DND-41 (cell line): Measurements from ENCODE around the gene PRSS37.
"Not testable (repeated sequence)": the region's sequence is repeated elsewhere in the genome, so short reads cannot be mapped to it uniquely, and the experiment has no call there.

Source experiments
- ATAC-seq: fragments of 200-7000 bp; cut with Tn5 transposase; 3 replicates; pipeline ENCODE4 v1.9.1; 2021; ENCODE audit warnings: low read depth; ENCODE audit not compliant: insufficient read depth
- DNase-seq: peaks from one replicate; pipeline ENCODE4 v3.0.0-alpha.2; 2020
- H2AFZ ChIP-seq: 2 replicates; pipeline ENCODE4 v1.6.0; 2012; ENCODE audit warnings: low read depth, low read length
- H3K27ac ChIP-seq: 2 replicates; pipeline ENCODE4 v1.5.1; 2012; ENCODE audit warnings: low read length, inconsistent platforms
- H3K27me3 ChIP-seq: fragments of 200-600 bp; sonication (generic); 2 replicates; pipeline ENCODE4 v1.6.0; 2012; ENCODE audit warnings: low read length, mild to moderate bottlenecking, inconsistent platforms; ENCODE audit not compliant: insufficient read depth, poor library complexity
- H3K36me3 ChIP-seq: 2 replicates; pipeline ENCODE4 v1.5.1; 2012; ENCODE audit warnings: low read length, inconsistent platforms; ENCODE audit not compliant: insufficient read depth
- H3K4me1 ChIP-seq: 2 replicates; pipeline ENCODE4 v1.5.1; 2012; ENCODE audit warnings: mild to moderate bottlenecking, low read length; ENCODE audit not compliant: insufficient read depth
- H3K4me2 ChIP-seq: 2 replicates; pipeline ENCODE4 v1.6.0; 2012; ENCODE audit warnings: mild to moderate bottlenecking, moderate library complexity, low read length, inconsistent platforms; ENCODE audit not compliant: insufficient read depth
- H3K4me3 ChIP-seq, 2 experiments: fragments of 200-600 bp in 1 of 2; shearing (Covaris generic) in 1 of 2; 2 replicates each; pipeline ENCODE4 v1.5.1; 2012 to 2016; ENCODE audit warnings: inconsistent platforms in 2 of 2, low read length in 2 of 2, mild to moderate bottlenecking in 2 of 2, low read depth in 1 of 2, moderate library complexity in 1 of 2
- H3K79me2 ChIP-seq: 2 replicates; pipeline ENCODE4 v1.6.0; 2012; ENCODE audit warnings: low read length, inconsistent platforms; ENCODE audit not compliant: insufficient read depth
- H3K9ac ChIP-seq: 2 replicates; pipeline ENCODE4 v1.6.0; 2012; ENCODE audit warnings: low read depth, mild to moderate bottlenecking, inconsistent platforms, low read length, moderate library complexity
- H3K9me3 ChIP-seq: 2 replicates; pipeline ENCODE4 v1.5.1; 2012; ENCODE audit warnings: low read length, moderate library complexity, mild to moderate bottlenecking, inconsistent platforms; ENCODE audit not compliant: insufficient read depth, severe bottlenecking
- H4K20me1 ChIP-seq: 2 replicates; pipeline ENCODE4 v1.6.0; 2012; ENCODE audit warnings: low read length; ENCODE audit not compliant: insufficient read depth
- EZH2 ChIP-seq: IDR thresholded peaks from 3 replicates; pipeline ENCODE4 v1.6.1; 2012; ENCODE audit warnings: borderline replicate concordance, low read depth, mild to moderate bottlenecking, moderate library complexity, low read length, inconsistent platforms; ENCODE audit not compliant: severe bottlenecking
- TF ChIP-seq, protein P1 (sequence below): IDR thresholded peaks from 2 replicates; pipeline ENCODE4 v1.5.1; 2012; ENCODE audit warnings: borderline replicate concordance, low read length, moderate library complexity, mild to moderate bottlenecking; ENCODE audit not compliant: poor library complexity, severe bottlenecking; ENCODE audit errors: extremely low read depth

PRSS37 gene

DNA sequence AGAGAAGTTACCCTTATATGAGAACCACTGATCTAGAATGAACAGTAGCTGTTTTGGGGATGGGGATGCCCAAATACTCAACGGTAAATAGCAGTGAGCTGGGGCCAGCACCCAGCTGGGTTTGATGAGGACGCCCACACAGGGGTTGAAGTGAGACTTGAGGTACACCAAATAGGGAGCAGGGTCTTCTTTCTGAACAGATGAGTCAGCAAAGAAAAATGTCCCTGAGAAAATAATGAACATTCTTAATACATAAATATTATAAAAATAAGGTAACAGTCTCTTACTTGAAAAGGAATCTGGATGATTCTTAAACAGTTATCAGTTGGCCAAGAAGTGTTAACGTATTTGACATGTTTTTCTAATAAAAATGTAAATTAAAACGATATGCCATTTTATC lies 2.0 kb downstream of the PRSS37 start:
- no peaks in the 10 kb centered on the region for H3K36me3 ChIP-seq
- no peaks in the 10 kb centered on the region for H3K9me3 ChIP-seq
- H3K9ac ChIP-seq: no peak overlapping the region
- H3K4me1 ChIP-seq: no peaks in the 10 kb centered on the region
- no peaks in the 10 kb centered on the region for H3K27me3 ChIP-seq
- no peak for ATAC-seq
- no peaks in the 10 kb centered on the region for H3K79me2 ChIP-seq
- H4K20me1 ChIP-seq: no peaks in the 10 kb centered on the region
- no peak overlapping the region for H3K4me3 ChIP-seq
- no peak overlapping the region for H3K4me2 ChIP-seq
- no peak overlapping the region for H2AFZ ChIP-seq
- no peak for TF ChIP-seq EZH2
- TF ChIP-seq, protein P1, sequence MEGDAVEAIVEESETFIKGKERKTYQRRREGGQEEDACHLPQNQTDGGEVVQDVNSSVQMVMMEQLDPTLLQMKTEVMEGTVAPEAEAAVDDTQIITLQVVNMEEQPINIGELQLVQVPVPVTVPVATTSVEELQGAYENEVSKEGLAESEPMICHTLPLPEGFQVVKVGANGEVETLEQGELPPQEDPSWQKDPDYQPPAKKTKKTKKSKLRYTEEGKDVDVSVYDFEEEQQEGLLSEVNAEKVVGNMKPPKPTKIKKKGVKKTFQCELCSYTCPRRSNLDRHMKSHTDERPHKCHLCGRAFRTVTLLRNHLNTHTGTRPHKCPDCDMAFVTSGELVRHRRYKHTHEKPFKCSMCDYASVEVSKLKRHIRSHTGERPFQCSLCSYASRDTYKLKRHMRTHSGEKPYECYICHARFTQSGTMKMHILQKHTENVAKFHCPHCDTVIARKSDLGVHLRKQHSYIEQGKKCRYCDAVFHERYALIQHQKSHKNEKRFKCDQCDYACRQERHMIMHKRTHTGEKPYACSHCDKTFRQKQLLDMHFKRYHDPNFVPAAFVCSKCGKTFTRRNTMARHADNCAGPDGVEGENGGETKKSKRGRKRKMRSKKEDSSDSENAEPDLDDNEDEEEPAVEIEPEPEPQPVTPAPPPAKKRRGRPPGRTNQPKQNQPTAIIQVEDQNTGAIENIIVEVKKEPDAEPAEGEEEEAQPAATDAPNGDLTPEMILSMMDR: no peak
- no peak for DNase-seq
- no peak overlapping the region for H3K27ac ChIP-seq

DNA sequence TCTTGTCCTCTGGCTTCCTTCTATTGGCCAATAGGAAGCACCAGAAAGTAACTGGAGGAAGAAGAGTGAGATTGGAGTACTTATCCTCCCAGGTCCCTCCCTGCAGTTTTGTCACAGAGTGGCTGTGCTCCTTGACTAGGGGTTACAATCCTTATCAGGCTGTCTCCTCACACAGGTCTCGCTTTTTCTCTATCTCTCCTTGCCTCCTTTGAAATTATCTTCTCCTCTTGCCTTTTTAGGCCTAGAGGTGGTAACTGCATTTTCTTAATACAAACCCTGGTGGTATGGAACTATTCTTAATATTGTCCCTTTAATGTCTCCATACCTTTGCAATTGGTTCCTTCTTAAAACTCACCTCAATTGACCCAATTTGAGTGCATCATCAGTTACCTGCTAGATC lies 2.7 kb downstream of the PRSS37 start:
- Histone ChIP-seq H3K9me3 (no peaks in the 10 kb centered on the region), H3K27ac (no peak overlapping the region), H2AFZ (no peak overlapping the region), H3K36me3 (no peaks in the 10 kb centered on the region), H3K9ac (no peak overlapping the region), H3K4me2 (no peak overlapping the region), H3K4me1 (no peaks in the 10 kb centered on the region), H3K4me3 (no peak overlapping the region), H4K20me1 (no peaks in the 10 kb centered on the region), H3K79me2 (no peaks in the 10 kb centered on the region), H3K27me3 (no peaks in the 10 kb centered on the region)
- ATAC-seq (no peak), DNase-seq (no peak)
- TF ChIP-seq, protein P1: no peak
- TF ChIP-seq EZH2: no peak

DNA sequence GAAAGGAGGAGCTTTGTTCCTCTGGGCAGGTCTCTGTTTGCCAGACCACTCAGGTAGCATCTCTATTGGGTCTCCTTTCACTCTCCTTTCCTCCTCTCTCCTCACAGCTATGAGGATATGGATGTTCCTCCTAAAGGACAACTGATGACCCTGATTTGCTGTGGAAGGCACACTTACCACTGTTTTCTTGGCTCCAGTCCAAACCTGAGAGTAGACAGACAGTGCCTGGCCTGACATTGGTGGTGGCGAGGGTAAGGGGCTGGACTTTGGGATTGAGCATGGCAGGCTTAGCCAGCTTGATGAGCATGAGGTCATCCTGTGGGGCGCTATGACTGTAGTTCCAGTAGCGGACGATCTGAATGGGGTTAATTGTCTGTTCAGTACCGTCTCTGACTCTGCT lies 3.6 kb downstream of the PRSS37 start:
- Histone ChIP-seq H4K20me1 (no peaks in the 10 kb centered on the region), H3K4me3 (no peak overlapping the region), H3K27me3 (no peaks in the 10 kb centered on the region), H3K79me2 (no peaks in the 10 kb centered on the region), H3K27ac (no peak overlapping the region), H3K36me3 (no peaks in the 10 kb centered on the region), H2AFZ (no peak overlapping the region), H3K4me1 (no peaks in the 10 kb centered on the region), H3K9ac (no peak overlapping the region), H3K9me3 (no peaks in the 10 kb centered on the region), H3K4me2 (no peak overlapping the region)
- no peak for ATAC-seq
- DNase-seq: no peak
- TF ChIP-seq, protein P1: no peak
- no peak for TF ChIP-seq EZH2

DNA sequence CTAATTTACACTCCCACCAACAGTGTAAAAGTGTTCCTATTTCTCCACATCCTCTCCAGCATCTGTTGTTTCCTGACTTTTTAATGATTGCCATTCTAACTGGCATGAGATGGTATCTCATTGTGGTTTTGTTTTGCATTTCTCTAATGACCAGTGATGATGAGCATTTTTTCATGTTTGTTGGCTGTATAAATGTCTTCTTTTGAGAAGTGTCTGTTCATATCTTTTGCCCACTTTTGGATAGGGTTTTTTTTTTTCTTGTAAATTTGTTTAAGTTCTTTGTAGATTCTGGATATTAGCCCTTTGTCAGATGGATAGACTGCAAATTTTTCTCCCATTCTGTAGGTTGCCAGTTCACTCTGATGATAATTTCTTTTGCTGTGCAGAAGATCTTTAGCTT lies 18.9 kb downstream of the PRSS37 start:
- H3K27ac ChIP-seq, H2AFZ ChIP-seq: not testable (repeated sequence)

More for the DNA sequence above, 18.9 kb downstream of the PRSS37 start:
- not testable (repeated sequence) for H4K20me1 ChIP-seq, H3K36me3 ChIP-seq, H3K4me1 ChIP-seq, H3K9me3 ChIP-seq, ATAC-seq, H3K27me3 ChIP-seq, H3K4me3 ChIP-seq, DNase-seq, H3K9ac ChIP-seq, H3K79me2 ChIP-seq, H3K4me2 ChIP-seq
